NCI-H187 (cell line): ENCODE results near the gene SCAANT1.
A peak's percentile ranks its signal among the peaks of the same experiment; 100 is the strongest.

Experiments
- DNase-seq, 2 experiments: peaks; one replicate each; lab custom pipeline; 2025; lab: John Stamatoyannopoulos, UW

Gene SCAANT1

DNA sequence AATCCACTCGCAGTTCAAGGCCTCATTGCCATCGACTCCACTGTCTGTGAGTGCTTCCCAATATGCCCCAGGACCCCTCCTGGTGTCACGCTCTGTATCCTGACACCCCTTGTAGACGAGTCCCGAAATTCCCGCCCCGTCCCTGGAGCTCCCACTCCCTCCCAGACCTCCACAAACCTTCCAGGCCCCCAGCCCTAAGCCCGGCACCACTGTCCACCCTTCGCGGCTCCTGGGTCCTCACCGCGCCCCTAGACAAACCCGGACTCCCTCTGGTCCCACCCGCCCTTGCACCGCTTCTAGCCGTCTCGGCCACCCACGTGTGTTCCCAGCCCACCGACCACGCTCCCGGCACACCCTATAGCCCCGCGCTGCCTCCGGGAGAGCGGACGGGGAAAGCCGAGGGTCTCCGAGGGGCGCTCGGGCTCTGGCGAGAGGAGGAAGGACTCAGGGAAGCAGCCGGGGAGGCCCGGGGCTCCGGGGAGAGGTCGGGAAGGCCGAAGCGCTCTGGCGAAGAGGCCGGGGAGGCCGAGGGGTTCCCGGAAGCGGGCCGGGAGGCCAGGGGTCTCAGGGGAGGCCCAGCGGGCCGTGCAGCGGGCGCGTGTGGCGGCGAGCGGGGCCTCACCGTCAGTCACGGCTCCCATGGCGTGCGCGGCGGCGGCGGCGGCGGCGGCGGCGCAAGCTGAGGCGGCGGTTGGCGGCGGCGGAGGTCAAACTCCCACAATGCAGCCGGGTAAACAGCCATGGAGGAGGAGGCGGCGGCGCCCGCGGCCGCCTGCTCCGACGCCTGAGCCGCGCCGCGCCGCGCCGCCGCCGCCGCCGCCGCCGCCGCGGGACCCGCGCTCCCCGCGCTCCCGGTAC lies 48.8 kb downstream of the SCAANT1 start, which contains the start of the genes ATXN7 and THOC7:
TSS of gene ATXN7 (plus strand) at position 718 of the 858 bp plus-strand sequence. CDS start 48,732 bp downstream, outside the sequence.
TSS of gene THOC7 (minus strand) at position 656 of the 858 bp plus-strand sequence. CDS start at position 641, 15 bp downstream.
- peak in 1 of 2 experiments; percentile 30 for DNase-seq

DNA sequence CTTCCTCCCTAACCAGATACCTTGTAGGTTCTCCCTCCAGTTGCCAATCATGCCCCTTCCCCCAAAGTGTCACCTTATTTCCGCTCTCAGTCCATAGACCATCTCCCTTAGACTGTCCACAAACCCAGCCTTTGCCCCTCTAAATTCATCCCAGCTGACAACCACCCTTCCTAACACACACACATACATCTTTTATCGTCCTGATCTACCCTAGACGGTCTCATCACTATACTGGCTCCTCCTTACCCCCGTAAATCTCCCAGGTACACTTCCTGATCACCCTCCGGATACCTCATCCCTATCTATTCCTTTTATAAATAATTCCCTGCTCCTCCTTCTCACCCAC lies 49.4 kb downstream of the SCAANT1 start:
- DNase-seq, result no peak
